ENCODE results near the gene ABI2.

DNA sequence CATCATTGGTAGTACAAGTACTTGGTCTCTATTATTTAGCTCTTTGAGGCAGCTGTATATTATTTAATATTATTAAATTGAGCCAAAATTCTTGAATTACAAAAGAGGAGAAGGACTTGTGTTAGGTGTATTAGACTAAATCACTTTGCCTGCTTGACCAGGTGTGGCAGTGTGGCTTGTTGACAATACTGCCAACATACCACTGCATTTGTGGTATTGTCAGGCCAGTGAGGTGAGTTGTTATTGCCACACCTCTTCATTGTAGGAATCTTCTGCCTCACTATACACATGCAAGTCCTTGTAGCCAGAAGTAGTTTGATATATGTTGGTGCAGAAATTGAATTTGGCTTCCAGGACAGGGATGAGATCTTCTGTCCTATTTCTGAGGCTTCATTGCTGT, 48.9 kb upstream of the ABI2 start:
- TF ChIP-seq, protein P1, sequence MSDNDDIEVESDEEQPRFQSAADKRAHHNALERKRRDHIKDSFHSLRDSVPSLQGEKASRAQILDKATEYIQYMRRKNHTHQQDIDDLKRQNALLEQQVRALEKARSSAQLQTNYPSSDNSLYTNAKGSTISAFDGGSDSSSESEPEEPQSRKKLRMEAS (IDR thresholded peaks at IDR 0.05) = no peak
- TF ChIP-seq EGR1 (IDR thresholded peaks at IDR 0.05) (no peak), EP300 (IDR thresholded peaks at IDR 0.05; ENCODE audit: borderline replicate concordance) (no peak), CREB1 (IDR thresholded peaks at IDR 0.05; ENCODE audit: low read depth) (no peak), FOXM1 (IDR thresholded peaks at IDR 0.05; ENCODE audit: borderline replicate concordance, low read depth) (no peak), TAF1 (IDR thresholded peaks at IDR 0.05; ENCODE audit: low read depth) (no peak), USF1 (IDR thresholded peaks at IDR 0.05) (no peak), RAD21 (IDR thresholded peaks at IDR 0.05; ENCODE audit: low read depth) (no peak), ZBTB7A (IDR thresholded peaks at IDR 0.05; ENCODE audit: low read depth) (no peak), CEBPB (IDR thresholded peaks at IDR 0.05) (no peak), REST (IDR thresholded peaks at IDR 0.05; ENCODE audit: low read depth) (no peak), TCF12 (IDR thresholded peaks at IDR 0.05; ENCODE audit: low read depth) (no peak)

Measured in Ishikawa (cell line).